Type B pancreatic cell (in vitro differentiated cells): ENCODE measurements around the gene PLEK. TPM values are rescaled to one million over a fixed set of nuclear protein-coding genes. Genes with fewer than 3 reads are reported as not detected.

ENCODE experiments used
- DNase-seq: peaks from one replicate; pipeline ENCODE4 v3.0.0; 2021; ENCODE audit warnings: mixed read lengths; ENCODE audit not compliant: unreplicated experiment; ENCODE audit errors: extremely low spot score
- H3K27ac Mint-ChIP-seq: 2 replicates; pipeline ENCODE4 v1.8.0; 2021; ENCODE audit warnings: mild to moderate bottlenecking, mixed read lengths
- H3K27me3 Mint-ChIP-seq: 2 replicates; pipeline ENCODE4 v1.8.0; 2021; ENCODE audit warnings: mixed read lengths
- H3K36me3 Mint-ChIP-seq: 2 replicates; pipeline ENCODE4 v1.8.0; 2021; ENCODE audit warnings: mixed read lengths
- H3K4me1 Mint-ChIP-seq: one replicate; pipeline ENCODE4 v1.8.0; 2021; ENCODE audit warnings: mixed read lengths; ENCODE audit not compliant: unreplicated experiment
- H3K4me3 Mint-ChIP-seq: 2 replicates; pipeline ENCODE4 v1.8.0; 2021; ENCODE audit warnings: mild to moderate bottlenecking, mixed read lengths
- H3K9me3 Mint-ChIP-seq: 2 replicates; pipeline ENCODE4 v1.8.0; 2021; ENCODE audit warnings: mixed read lengths
- long read RNA-seq: library from polyadenylated mRNA; unstranded; transcript quantifications from one replicate; pipeline ENCODE4 v2.0.0, GENCODE V29; 2020
- total RNA-seq: library from RNA; stranded (reverse); gene quantifications from 2 replicates; pipeline ENCODE4 v1.2.1, GENCODE V29; 2021; ENCODE audit warnings: low replicate concordance
- TF ChIP-seq, protein P1 (sequence below): fragments of 200-600 bp; sonication (generic); conservative IDR thresholded peaks from 2 replicates; pipeline ENCODE4 v1.5.0; 2021; ENCODE audit warnings: antibody characterized with exemption, mild to moderate bottlenecking

Gene PLEK
- not detected in 2 replicates for total RNA-seq
- long read RNA-seq = 0 reads

DNA sequence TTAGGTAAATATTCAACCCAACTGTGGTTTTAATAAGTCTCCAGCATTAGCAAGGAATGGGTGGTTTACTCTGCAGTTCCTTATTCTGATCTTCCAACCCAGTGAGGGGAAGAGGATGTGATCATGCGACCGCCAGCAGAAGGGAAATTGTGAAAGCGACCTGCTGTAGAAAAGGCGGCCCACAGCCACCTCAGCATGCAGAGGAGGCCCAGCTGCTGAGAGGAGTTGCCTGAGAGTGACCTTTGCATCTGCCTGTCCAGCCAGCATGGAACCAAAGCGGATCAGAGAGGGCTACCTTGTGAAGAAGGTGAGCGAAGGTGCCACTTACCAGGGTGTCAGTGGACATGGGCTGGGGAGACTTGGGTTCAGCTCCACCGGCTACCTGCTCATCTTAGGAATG, at the start of gene PLEK:
Gene PLEK (plus strand): TSS at position 196 of the 400 bp plus-strand sequence. CDS start 70 bp downstream, at position 266.
- Mint-ChIP-seq H3K4me3 (no peak within 1 kb of the TSS), H3K4me1 (peaks cover 6% of the 10 kb centered on the region), H3K9me3 (peaks cover 7% of the 10 kb centered on the region), H3K27ac (no peak within 1 kb of the TSS), H3K27me3 (peaks cover 5% of the 10 kb centered on the region), H3K36me3 (no peaks in the 10 kb centered on the region)
- no peak for DNase-seq
- TF ChIP-seq, protein P1, sequence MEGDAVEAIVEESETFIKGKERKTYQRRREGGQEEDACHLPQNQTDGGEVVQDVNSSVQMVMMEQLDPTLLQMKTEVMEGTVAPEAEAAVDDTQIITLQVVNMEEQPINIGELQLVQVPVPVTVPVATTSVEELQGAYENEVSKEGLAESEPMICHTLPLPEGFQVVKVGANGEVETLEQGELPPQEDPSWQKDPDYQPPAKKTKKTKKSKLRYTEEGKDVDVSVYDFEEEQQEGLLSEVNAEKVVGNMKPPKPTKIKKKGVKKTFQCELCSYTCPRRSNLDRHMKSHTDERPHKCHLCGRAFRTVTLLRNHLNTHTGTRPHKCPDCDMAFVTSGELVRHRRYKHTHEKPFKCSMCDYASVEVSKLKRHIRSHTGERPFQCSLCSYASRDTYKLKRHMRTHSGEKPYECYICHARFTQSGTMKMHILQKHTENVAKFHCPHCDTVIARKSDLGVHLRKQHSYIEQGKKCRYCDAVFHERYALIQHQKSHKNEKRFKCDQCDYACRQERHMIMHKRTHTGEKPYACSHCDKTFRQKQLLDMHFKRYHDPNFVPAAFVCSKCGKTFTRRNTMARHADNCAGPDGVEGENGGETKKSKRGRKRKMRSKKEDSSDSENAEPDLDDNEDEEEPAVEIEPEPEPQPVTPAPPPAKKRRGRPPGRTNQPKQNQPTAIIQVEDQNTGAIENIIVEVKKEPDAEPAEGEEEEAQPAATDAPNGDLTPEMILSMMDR = no peak

DNA sequence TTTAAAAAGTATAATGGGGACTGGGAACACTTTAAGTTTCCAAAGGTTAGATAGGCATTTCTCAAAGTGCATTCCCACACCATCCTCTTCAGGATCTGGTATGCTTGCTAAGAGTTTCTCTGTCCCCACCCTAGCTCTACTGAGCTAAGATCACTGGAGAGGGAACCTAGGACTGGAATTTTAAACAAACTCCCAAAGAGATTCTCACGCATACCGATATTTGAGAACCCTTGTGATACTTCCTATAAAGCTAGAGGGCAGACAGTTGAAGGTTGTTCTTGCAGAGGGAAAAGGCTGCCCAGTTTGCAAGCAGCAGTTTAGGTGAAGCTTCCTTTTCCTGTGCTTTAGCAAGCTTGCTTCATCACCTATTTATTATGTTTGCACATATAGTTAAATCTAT, 49.0 kb upstream of the PLEK start:
- Mint-ChIP-seq H3K4me3 (no peak overlapping the region), H3K9me3 (no peaks in the 10 kb centered on the region), H3K27ac (no peak overlapping the region), H3K27me3 (peaks cover 62% of the 10 kb centered on the region), H3K36me3 (peaks cover 12% of the 10 kb centered on the region), H3K4me1 (peaks cover 12% of the 10 kb centered on the region)
- TF ChIP-seq, protein P1 = no peak
- no peak for DNase-seq

- Mint-ChIP-seq H3K4me1 (peaks cover 12% of the 10 kb centered on the region), H3K27me3 (peaks cover 73% of the 10 kb centered on the region), H3K9me3 (no peaks in the 10 kb centered on the region), H3K4me3 (peak overlapping the region; percentile 86), H3K36me3 (peaks cover 10% of the 10 kb centered on the region), H3K27ac (peak overlapping the region; percentile 39)
- TF ChIP-seq, protein P1 = no peak
- DNase-seq = no peak
These were observed 46.8 kb upstream of the PLEK start for GRCh38 chr2:68317971-68318913.

- TF ChIP-seq, protein P1 = no peak
- Mint-ChIP-seq H3K4me3 (peak overlapping the region; percentile 86), H3K4me1 (peaks cover 12% of the 10 kb centered on the region), H3K27me3 (peaks cover 72% of the 10 kb centered on the region), H3K27ac (no peak overlapping the region), H3K9me3 (no peaks in the 10 kb centered on the region), H3K36me3 (peaks cover 7% of the 10 kb centered on the region)
- DNase-seq = no peak
These were observed 46.1 kb upstream of the PLEK start for GRCh38 chr2:68318914-68319397.

DNA sequence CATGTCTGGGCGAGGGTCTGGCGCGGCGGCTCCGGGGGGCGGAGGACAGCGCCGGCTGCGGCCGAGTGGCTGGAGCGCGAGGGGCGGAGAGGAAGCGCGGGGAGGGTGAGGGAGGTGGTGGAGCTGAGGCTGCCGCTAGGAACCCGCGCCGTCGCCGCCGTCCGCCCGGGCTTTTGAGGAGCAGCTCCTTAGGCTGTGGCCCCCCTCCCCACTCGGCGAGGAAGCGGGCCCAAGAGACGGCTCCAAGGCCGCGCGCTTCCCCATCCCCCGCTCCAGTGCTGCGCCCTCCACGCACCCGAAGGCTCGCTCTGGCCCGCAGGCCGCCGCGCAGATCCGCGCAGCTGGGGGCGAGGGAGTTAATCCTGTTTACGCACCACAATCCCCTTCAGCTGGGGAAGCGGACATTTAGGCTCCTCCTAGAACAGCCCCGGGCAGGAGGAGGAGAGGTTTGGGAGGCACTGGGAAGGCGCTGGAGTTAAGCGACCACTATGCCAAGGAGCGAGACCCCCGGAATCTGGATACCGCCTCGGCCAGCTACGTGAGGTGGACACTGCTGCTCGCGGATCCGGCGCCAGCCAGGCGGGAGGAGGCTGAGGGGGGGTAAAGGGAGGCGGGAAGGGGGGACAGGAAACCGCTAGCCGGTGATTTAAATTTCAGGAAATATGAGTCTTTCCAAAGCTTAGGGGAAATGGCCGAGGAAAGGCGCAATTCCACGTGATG, 45.5 kb upstream of the PLEK start, which contains the start of gene CNRIP1:
Gene CNRIP1 (minus strand): TSS at position 552 of the 720 bp plus-strand sequence. CDS start 549 bp downstream, at position 3.
- H3K27me3 Mint-ChIP-seq = peaks cover 75% of the 10 kb centered on the region
- TF ChIP-seq, protein P1 = peak; percentile 19
- H3K36me3 Mint-ChIP-seq = peaks cover 6% of the 10 kb centered on the region
- H3K4me3 Mint-ChIP-seq = peak within 1 kb of the TSS; percentile 86
- no peaks in the 10 kb centered on the region for H3K9me3 Mint-ChIP-seq
- DNase-seq = peak; percentile 81
- H3K4me1 Mint-ChIP-seq = peaks cover 12% of the 10 kb centered on the region
- H3K27ac Mint-ChIP-seq = peak within 1 kb of the TSS; percentile 5
